Measurements from ENCODE around the gene CHODL.

- TF ChIP-seq CTCF (IDR thresholded peaks at IDR 0.05): no peak
- TF ChIP-seq POLR2AphosphoS5 (IDR thresholded peaks at IDR 0.05): no peak
- TF ChIP-seq POLR2A (IDR thresholded peaks at IDR 0.05): no peak
Measured at GRCh38 chr21:18244671-18245463, at the start of gene CHODL.
